A549 (cell line): ENCODE measurements around the gene EPHB6. TPM values are rescaled to one million over a fixed set of nuclear protein-coding genes. Genes with fewer than 3 reads are reported as not detected.

ENCODE experiments used
- ATAC-seq, 2 experiments: fragments of 200-7000 bp in 1 of 2; fragments of >200 bp in 1 of 2; cut with Nextera tagmentation in 1 of 2; cut with Tn5 transposase in 1 of 2; 3 replicates each; pipeline versions ENCODE4 v1.8.0 to v1.9.1; 2018 to 2020; ENCODE audit warnings: mild to moderate bottlenecking in 1 of 2, moderate library complexity in 1 of 2
- CTCF ChIA-PET: fragments of 300-600 bp; sonication (Branson Sonifier 250); formaldehyde crosslinking; extraction: SDS; loops from one replicate; lab custom pipeline; 2021; ENCODE audit warnings: antibody characterized with exemption, inconsistent platforms; lab: Yijun Ruan, JAX
- POLR2A ChIA-PET: fragments of 350-600 bp; formaldehyde crosslinking; extraction: SDS; loops from one replicate; lab custom pipeline; 2021; ENCODE audit warnings: antibody characterized with exemption, inconsistent platforms; lab: Yijun Ruan, JAX
- DNase-seq, 2 experiments: peaks; one replicate each; pipeline versions ENCODE4 v3.0.0 to v3.0.0-alpha.2; 2011 to 2016; ENCODE audit warnings: low read depth in 1 of 2, low spot score in 1 of 2
- FAIRE-seq: peaks from 2 replicates; lab custom pipeline; 2011; peaks lifted over from hg19 to GRCh38; lab: Jason Lieb, UNC
- H3K27ac ChIP-seq, 2 experiments: fragments of >200 bp; sonication (Bioruptor Twin); formaldehyde crosslinking; 3 replicates each; pipeline ENCODE4 v1.5.1; 2016 to 2017
- H3K4me1 ChIP-seq: fragments of >200 bp; sonication (Bioruptor Twin); formaldehyde crosslinking; 3 replicates; pipeline ENCODE4 v1.6.1; 2016
- H3K4me2 ChIP-seq: fragments of >200 bp; sonication (Bioruptor Twin); formaldehyde crosslinking; 3 replicates; pipeline ENCODE4 v1.6.1; 2016
- H3K4me3 ChIP-seq: fragments of >200 bp; sonication (Bioruptor Twin); formaldehyde crosslinking; 3 replicates; pipeline ENCODE4 v1.5.1; 2016
- H3K9me3 ChIP-seq: fragments of >200 bp; sonication (Bioruptor Twin); formaldehyde crosslinking; 3 replicates; pipeline ENCODE4 v1.6.1; 2016
- BHLHE40 ChIP-seq: IDR thresholded peaks from 2 replicates; pipeline ENCODE4 v1.6.1; 2012; ENCODE audit warnings: low read depth, low read length, inconsistent platforms
- CBX2 ChIP-seq: fragments of 200-600 bp; sonication (generic); IDR thresholded peaks from 2 replicates; pipeline ENCODE4 v1.6.1; 2016; ENCODE audit warnings: low read depth, mild to moderate bottlenecking, borderline replicate concordance
- CHD2 ChIP-seq: fragments of 150-350 bp; IDR thresholded peaks from 2 replicates; pipeline ENCODE4 v1.6.1; 2014; ENCODE audit warnings: low read length; ENCODE audit not compliant: partially characterized antibody
- CHD4 ChIP-seq: fragments of 200-600 bp; sonication (generic); IDR thresholded peaks from 2 replicates; pipeline ENCODE4 v1.6.1; 2016; ENCODE audit warnings: antibody characterized with exemption, mild to moderate bottlenecking, borderline replicate concordance
- EHMT2 ChIP-seq: fragments of 200-600 bp; sonication (generic); IDR thresholded peaks from 2 replicates; pipeline ENCODE4 v1.6.1; 2016; ENCODE audit warnings: antibody characterized with exemption, low read depth, mild to moderate bottlenecking, moderate library complexity
- ESRRA ChIP-seq: fragments of 150-350 bp; IDR thresholded peaks from 2 replicates; pipeline ENCODE4 v1.6.1; 2014; ENCODE audit warnings: mild to moderate bottlenecking, low read length, borderline replicate concordance
- FOSL2 ChIP-seq, 2 experiments: fragments of 450-650 bp in 1 of 2; fragments of >200 bp in 1 of 2; sonication (Bioruptor Twin) in 1 of 2; formaldehyde crosslinking; IDR thresholded peaks; 2 replicates each; pipeline versions ENCODE4 v1.5.0 to v1.6.1; 2016 to 2020; ENCODE audit warnings: mild to moderate bottlenecking in 1 of 2, moderate library complexity in 1 of 2
- FOXS1 ChIP-seq: fragments of 250-450 bp; sonication (Bioruptor Pico); IDR thresholded peaks from 2 replicates; pipeline ENCODE4 v1.5.0; 2020; ENCODE audit warnings: mild to moderate bottlenecking, moderate library complexity
- GATA3 ChIP-seq: IDR thresholded peaks from 2 replicates; pipeline ENCODE4 v1.6.1; 2012; ENCODE audit warnings: borderline replicate concordance
- HEYL ChIP-seq: fragments of 250-450 bp; sonication (Bioruptor Pico); IDR thresholded peaks from 2 replicates; pipeline ENCODE4 v1.8.0; 2021; ENCODE audit warnings: mild to moderate bottlenecking, moderate library complexity
- HOXA7 ChIP-seq: fragments of 250-450 bp; sonication (Bioruptor Pico); IDR thresholded peaks from 2 replicates; pipeline ENCODE4 v1.5.0; 2020; ENCODE audit warnings: mild to moderate bottlenecking, moderate library complexity
- JUN ChIP-seq, 2 experiments: fragments of >200 bp; sonication (Bioruptor Twin); formaldehyde crosslinking; IDR thresholded peaks; 2 replicates in 1 of 2; 3 replicates in 1 of 2; pipeline ENCODE4 v1.6.1; 2016 to 2017
- JUNB ChIP-seq: fragments of >200 bp; sonication (Bioruptor Twin); formaldehyde crosslinking; IDR thresholded peaks from 2 replicates; pipeline ENCODE4 v1.6.1; 2016
- KDM1A ChIP-seq: fragments of 200-600 bp; sonication (generic); IDR thresholded peaks from 2 replicates; pipeline ENCODE4 v1.6.1; 2016; ENCODE audit warnings: low read depth, mild to moderate bottlenecking
- KDM5A ChIP-seq: fragments of 200-600 bp; sonication (generic); IDR thresholded peaks from 2 replicates; pipeline ENCODE4 v1.6.1; 2016; ENCODE audit warnings: antibody characterized with exemption, mild to moderate bottlenecking
- NPAS2 ChIP-seq: fragments of 250-450 bp; sonication (Bioruptor Pico); IDR thresholded peaks from 2 replicates; pipeline ENCODE4 v1.8.0; 2022; ENCODE audit warnings: mild to moderate bottlenecking, moderate library complexity, borderline replicate concordance
- POLR2A ChIP-seq: IDR thresholded peaks from 2 replicates; pipeline ENCODE4 v1.6.1; 2012; ENCODE audit warnings: mild to moderate bottlenecking, low read length
- POLR2AphosphoS2 ChIP-seq: conservative IDR thresholded peaks from 2 replicates; pipeline ENCODE4 v1.6.1; 2012; ENCODE audit warnings: low read length, improper control_type of control experiment, inconsistent platforms
- RAD21 ChIP-seq, 2 experiments: fragments of >200 bp in 1 of 2; sonication (Bioruptor Twin) in 1 of 2; formaldehyde crosslinking in 1 of 2; IDR thresholded peaks in 1 of 2; conservative IDR thresholded peaks in 1 of 2; 2 replicates in 1 of 2; 3 replicates in 1 of 2; pipeline ENCODE4 v1.6.1; 2012 to 2018; ENCODE audit warnings: inconsistent platforms in 1 of 2
- RFX5 ChIP-seq: fragments of 450-650 bp; IDR thresholded peaks from 2 replicates; pipeline ENCODE4 v1.7.1; 2014; ENCODE audit warnings: antibody characterized with exemption, mild to moderate bottlenecking, moderate library complexity
- SREBF2 ChIP-seq: fragments of 450-650 bp; IDR thresholded peaks from 2 replicates; pipeline ENCODE4 v1.6.1; 2014; ENCODE audit warnings: mild to moderate bottlenecking, moderate library complexity
- TP53 ChIP-seq: fragments of 250-450 bp; sonication (Bioruptor Pico); IDR thresholded peaks from 2 replicates; pipeline ENCODE4 v1.5.0; 2021; ENCODE audit warnings: mild to moderate bottlenecking, moderate library complexity
- ZFP36 ChIP-seq: fragments of 450-650 bp; IDR thresholded peaks from 2 replicates; pipeline ENCODE4 v1.6.1; 2014; ENCODE audit warnings: borderline replicate concordance; ENCODE audit not compliant: partially characterized antibody
- ZNF302 ChIP-seq: fragments of 250-450 bp; sonication (Bioruptor Pico); IDR thresholded peaks from 2 replicates; pipeline ENCODE4 v1.9.0; 2021; ENCODE audit warnings: inconsistent platforms, mild to moderate bottlenecking, moderate library complexity
- WGBS: methylation state at CpG from one replicate; pipeline ENCODE4 v1.1.6; 2017; ENCODE audit errors: missing lambda C conversion rate; 5-methylcytosine and 5-hydroxymethylcytosine counted together
- polyA plus RNA-seq, 4 experiments: library from polyadenylated mRNA; depleted of rRNA in 3 of 4; stranded (reverse); fragments of >200 nt; fragmentation: RNase III in 1 of 4; extraction: RNeasy Plus Mini Kit Qiagen cat#74134 plus additional on column Dnase treatment in 1 of 4; gene quantifications; 2 replicates in 3 of 4; 3 replicates in 1 of 4; pipeline ENCODE4 v1.2.3, GENCODE V29; 2011 to 2017
- TF ChIP-seq, protein P1 (sequence below): fragments of 200-600 bp; sonication (generic); IDR thresholded peaks from 2 replicates; pipeline ENCODE4 v1.6.1; 2016; ENCODE audit warnings: antibody characterized with exemption, mild to moderate bottlenecking, moderate library complexity
- TF ChIP-seq, protein P2 (sequence below): fragments of 450-650 bp; IDR thresholded peaks from 2 replicates; pipeline ENCODE4 v1.6.1; 2014; ENCODE audit warnings: antibody characterized with exemption
- TF ChIP-seq, protein P3 (sequence below): fragments of 250-450 bp; sonication (Bioruptor Pico); IDR thresholded peaks from 2 replicates; pipeline ENCODE4 v1.5.0; 2020; ENCODE audit warnings: low read depth, mild to moderate bottlenecking, moderate library complexity
- TF ChIP-seq, protein P4 (sequence below): IDR thresholded peaks from 2 replicates; pipeline ENCODE4 v1.6.1; 2012

EPHB6 gene
- polyA plus RNA-seq, 2 of the 4 experiments (the other 2 are of a cell fraction), result 0.26 to 0.37 TPM

DNA sequence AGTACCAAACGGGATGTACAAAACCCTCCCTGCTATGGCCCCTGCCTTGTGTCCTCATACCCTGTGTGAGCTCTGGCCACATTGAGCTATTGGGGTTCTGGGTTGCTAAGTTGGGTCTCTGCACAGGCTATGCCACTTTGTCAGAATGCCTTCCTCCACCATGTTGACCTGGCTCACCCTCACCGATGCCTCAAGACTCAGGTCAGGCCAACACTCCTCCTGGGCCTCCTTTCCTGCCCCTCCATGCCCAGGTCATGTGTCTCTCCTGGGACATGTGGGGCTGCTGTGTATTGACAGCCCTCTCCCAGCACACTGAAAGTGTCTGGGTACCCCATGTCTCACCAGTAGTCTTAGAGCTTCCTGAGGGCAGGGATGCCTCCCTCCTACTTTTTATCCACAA lies 64.0 kb downstream of the EPHB6 start:
- TF ChIP-seq GATA3 (no peak), EHMT2 (no peak), POLR2A (no peak), NPAS2 (CRISPR knock-in tag) (no peak), KDM1A (no peak), HOXA7 (CRISPR knock-in tag) (no peak), JUN (IDR thresholded peaks at IDR 0.05) (no peak), SREBF2 (no peak), ESRRA (no peak), ZNF302 (CRISPR knock-in tag) (no peak)
- TF ChIP-seq, protein P1, sequence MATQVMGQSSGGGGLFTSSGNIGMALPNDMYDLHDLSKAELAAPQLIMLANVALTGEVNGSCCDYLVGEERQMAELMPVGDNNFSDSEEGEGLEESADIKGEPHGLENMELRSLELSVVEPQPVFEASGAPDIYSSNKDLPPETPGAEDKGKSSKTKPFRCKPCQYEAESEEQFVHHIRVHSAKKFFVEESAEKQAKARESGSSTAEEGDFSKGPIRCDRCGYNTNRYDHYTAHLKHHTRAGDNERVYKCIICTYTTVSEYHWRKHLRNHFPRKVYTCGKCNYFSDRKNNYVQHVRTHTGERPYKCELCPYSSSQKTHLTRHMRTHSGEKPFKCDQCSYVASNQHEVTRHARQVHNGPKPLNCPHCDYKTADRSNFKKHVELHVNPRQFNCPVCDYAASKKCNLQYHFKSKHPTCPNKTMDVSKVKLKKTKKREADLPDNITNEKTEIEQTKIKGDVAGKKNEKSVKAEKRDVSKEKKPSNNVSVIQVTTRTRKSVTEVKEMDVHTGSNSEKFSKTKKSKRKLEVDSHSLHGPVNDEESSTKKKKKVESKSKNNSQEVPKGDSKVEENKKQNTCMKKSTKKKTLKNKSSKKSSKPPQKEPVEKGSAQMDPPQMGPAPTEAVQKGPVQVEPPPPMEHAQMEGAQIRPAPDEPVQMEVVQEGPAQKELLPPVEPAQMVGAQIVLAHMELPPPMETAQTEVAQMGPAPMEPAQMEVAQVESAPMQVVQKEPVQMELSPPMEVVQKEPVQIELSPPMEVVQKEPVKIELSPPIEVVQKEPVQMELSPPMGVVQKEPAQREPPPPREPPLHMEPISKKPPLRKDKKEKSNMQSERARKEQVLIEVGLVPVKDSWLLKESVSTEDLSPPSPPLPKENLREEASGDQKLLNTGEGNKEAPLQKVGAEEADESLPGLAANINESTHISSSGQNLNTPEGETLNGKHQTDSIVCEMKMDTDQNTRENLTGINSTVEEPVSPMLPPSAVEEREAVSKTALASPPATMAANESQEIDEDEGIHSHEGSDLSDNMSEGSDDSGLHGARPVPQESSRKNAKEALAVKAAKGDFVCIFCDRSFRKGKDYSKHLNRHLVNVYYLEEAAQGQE, result no peak
- ChIA-PET POLR2A (no interaction called here), CTCF (interaction anchor here (1.1 kb wide), 1 partner anchor 42 kb away, joined by 3 read pairs; no protein-coding TSS in a partner anchor)
- Histone ChIP-seq H3K4me3 (no peak overlapping the region), H3K27ac (no peak overlapping the region), H3K9me3 (no peaks in the 10 kb centered on the region), H3K4me1 (no peaks in the 10 kb centered on the region), H3K4me2 (no peak overlapping the region)
- no peak for ATAC-seq
- FAIRE-seq, result no peak
- DNase-seq, result no peak
- 2% methylated on average over 2 of the region's 2 CpGs for WGBS

DNA sequence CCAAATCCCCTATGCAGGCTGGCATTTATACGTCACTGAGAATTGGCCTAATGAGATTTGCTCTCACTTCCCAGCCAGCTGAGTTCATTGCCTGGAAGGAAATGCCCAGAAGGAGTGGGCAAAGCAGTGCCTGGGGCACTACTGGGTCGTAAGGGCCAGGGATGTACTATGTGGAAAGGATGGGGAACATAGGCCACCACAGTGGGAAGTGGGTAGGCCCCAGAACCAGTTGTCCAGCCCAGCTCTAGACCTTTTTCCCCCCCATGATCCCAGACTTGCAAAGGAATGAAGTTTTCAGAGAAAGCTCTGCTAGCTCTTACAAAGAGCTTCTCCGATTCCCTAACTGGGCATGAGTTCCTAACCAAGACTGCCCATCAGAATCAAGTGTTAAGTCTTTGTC lies 64.8 kb downstream of the EPHB6 start:
- ChIA-PET CTCF (interaction anchor here (0.8 to 1.1 kb wide), 3 partner anchors 21 to 41 kb away, joined by 3 read pairs; no protein-coding TSS in a partner anchor), POLR2A (no interaction called here)
- FAIRE-seq, result no peak
- ATAC-seq, result no peak
- no peaks in the 10 kb centered on the region for H3K9me3 ChIP-seq
- DNase-seq, result no peak
- TF ChIP-seq HEYL (CRISPR knock-in tag) (no peak), CHD4 (no peak), ESRRA (no peak), CHD2 (no peak), RAD21 (conservative IDR thresholded peaks at IDR 0.05 in 1 of 2, IDR thresholded peaks at IDR 0.05 in 1 of 2) (no peak), BHLHE40 (no peak), KDM1A (no peak), ZFP36 (no peak), JUNB (no peak), FOSL2 (IDR thresholded peaks at IDR 0.05) (no peak), FOSL2 (CRISPR knock-in tag; IDR thresholded peaks at IDR 0.05) (no peak), KDM5A (no peak), TP53 (CRISPR knock-in tag) (no peak), RFX5 (no peak), FOXS1 (no peak), POLR2AphosphoS2 (no peak), CBX2 (no peak)
- TF ChIP-seq, protein P2, sequence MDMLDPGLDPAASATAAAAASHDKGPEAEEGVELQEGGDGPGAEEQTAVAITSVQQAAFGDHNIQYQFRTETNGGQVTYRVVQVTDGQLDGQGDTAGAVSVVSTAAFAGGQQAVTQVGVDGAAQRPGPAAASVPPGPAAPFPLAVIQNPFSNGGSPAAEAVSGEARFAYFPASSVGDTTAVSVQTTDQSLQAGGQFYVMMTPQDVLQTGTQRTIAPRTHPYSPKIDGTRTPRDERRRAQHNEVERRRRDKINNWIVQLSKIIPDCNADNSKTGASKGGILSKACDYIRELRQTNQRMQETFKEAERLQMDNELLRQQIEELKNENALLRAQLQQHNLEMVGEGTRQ, result no peak
- TF ChIP-seq, protein P3, sequence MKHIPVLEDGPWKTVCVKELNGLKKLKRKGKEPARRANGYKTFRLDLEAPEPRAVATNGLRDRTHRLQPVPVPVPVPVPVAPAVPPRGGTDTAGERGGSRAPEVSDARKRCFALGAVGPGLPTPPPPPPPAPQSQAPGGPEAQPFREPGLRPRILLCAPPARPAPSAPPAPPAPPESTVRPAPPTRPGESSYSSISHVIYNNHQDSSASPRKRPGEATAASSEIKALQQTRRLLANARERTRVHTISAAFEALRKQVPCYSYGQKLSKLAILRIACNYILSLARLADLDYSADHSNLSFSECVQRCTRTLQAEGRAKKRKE (CRISPR knock-in tag), result no peak
- TF ChIP-seq, protein P4, sequence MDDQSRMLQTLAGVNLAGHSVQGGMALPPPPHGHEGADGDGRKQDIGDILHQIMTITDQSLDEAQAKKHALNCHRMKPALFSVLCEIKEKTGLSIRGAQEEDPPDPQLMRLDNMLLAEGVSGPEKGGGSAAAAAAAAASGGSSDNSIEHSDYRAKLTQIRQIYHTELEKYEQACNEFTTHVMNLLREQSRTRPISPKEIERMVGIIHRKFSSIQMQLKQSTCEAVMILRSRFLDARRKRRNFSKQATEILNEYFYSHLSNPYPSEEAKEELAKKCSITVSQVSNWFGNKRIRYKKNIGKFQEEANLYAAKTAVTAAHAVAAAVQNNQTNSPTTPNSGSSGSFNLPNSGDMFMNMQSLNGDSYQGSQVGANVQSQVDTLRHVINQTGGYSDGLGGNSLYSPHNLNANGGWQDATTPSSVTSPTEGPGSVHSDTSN, result no peak
- H3K4me3 ChIP-seq, result no peak overlapping the region
- H3K4me2 ChIP-seq, result no peak overlapping the region
- no peak overlapping the region for H3K27ac ChIP-seq
- 41% methylated on average over 3 of the region's 3 CpGs for whole genome bisulfite sequencing
- H3K4me1 ChIP-seq, result no peaks in the 10 kb centered on the region
